Jurkat, Clone E6-1 (cell line): ENCODE data around the gene KDM4C.

Experiments
- DNase-seq: peaks from one replicate; pipeline ENCODE4 v3.0.0-alpha.2; 2011; ENCODE audit warnings: low read depth, low spot score
- H3K4me3 ChIP-seq: 2 replicates; pipeline ENCODE4 v1.5.1; 2011; ENCODE audit warnings: mild to moderate bottlenecking, low read length, control low read depth, moderate library complexity

The KDM4C gene

DNA sequence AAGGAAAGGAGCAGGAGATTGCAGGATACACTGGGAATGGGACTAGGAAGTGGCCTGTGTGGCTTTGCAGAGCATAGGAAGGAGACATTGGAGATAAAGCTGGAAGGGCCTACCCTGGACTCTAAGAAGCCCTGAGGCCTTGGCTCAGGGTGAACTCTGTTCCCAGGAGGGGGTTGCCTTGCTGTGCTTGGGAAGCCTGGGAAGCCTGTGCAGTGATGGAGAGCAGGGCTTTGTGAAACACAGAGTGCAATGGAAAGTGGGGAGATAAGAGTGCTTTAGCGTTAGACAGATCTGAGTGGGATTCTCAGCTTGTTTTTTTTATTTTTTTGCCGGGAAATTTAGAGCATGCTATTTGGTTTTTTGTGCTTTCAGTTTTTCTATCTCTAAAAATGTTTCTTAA, 437.8 kb downstream of the KDM4C start:
- no peak overlapping the region for H3K4me3 ChIP-seq
- DNase-seq, result no peak

DNA sequence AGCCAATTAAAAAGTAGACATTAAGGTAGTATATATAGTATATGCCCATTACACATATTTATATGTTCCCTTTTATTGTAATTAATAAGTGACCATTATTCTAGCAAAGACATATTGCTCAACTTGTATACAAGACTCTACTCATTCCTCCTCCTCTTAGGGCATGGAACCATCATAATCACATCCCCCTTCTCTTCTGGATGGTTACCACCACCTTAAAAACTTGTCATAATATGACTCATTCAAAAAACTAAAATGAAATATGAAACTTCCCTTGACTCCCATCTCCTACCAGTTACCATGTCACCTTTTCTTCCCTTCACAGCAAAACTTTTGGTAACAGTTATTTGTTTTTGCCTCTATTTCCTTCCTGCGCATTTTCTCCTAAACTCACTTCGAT, 438.7 kb downstream of the KDM4C start:
- no peak overlapping the region for H3K4me3 ChIP-seq
- DNase-seq, result no peak

DNA sequence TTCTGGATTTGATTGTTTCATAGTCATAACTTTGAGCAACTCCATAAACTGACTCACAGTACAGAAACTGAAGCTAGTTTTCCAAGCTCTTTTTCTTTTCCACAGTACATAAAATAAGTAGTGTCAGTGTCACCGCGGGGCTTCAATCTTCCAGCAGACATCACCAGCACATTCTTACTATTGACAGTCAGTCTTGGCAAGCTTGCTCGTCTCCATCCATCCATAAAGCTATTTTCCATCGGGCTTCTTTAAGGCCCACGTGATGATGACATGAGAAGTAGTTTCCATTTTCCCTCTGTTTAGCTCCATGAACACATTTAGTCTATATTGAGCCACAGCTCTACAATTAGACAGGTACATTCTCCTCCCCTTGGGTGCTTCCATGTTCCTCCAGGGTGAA, 443.4 kb downstream of the KDM4C start:
- DNase-seq, result no peak
- H3K4me3 ChIP-seq, result no peak overlapping the region

DNA sequence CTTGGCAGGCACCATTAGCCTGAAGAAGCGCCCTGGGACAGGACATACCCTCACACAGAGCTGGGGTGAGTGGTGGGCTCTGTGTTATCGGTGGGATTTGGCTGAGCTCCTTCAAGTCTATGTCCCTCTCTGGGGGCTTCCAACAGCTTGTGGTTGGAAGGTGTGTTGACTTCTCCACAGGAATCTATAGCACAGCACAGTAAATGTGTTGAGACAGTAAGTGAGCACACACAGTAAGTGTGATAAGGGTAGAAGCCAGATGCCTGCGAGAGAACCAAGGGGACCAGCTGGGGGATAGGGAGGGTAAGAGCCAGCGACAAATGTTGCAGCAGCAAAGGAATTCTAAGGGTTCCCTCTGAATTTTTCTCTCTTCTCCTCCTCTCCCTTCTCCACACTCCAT, 448.0 kb downstream of the KDM4C start:
- DNase-seq, result no peak
- no peak overlapping the region for H3K4me3 ChIP-seq

DNA sequence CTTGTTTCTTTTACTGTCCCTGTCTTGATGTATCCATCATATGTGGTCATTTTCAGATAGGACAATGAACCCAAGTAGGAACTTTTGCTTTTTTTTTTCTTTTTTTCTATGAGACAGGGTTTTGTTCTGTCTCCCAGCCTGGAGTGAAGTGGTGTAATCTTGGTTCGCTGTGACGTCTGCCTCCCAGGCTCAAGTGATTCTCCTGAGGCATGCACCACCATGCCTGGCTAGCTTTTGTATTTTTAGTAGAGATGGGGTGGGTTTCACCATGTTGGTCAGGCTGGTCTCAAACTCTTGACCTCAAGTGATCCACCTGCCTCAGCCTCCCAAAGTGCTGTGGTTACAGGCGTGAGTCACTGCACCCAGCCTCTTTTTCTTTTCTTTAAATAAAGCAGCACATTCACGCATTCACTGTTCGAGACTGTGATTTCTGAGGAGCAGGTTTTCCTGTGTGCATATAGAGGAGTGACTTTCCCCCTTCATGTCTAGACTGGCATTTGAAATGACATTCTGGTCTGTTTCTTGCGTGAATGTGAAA, 448.5 kb downstream of the KDM4C start:
- no peak overlapping the region for H3K4me3 ChIP-seq
- DNase-seq, result no peak

DNA sequence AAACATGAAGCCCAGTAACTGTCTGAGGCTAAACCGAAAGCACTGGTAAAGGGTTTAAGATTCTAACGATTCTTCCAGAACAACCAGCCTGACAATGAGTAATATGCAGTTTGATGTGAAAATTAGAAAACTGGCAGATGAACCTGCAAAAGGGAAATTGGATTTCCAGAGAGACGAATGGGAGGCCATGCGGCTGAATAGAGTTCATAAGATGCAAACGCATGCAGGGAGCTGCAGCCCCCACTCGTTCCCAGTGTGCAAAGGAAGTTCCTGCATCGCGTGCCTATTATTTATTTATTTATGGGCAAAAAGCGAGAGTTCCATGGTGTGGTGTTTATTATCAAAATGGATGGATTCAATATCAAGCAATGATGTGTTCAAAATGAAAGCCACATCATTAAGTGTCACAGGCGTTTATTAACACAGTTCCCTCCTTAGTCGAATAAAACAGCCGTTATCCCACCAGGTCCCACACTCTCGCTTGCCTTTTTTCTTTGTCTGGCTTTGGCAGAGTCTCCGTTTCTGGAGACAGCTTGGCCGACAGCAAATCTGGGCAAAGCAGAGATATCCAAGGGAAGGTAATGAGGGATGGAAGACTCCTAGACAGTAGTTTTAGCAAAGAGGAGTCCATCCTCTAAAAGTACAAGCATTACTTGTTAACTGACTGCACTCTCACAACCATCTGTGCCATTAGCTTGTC, 451.4 kb downstream of the KDM4C start:
- H3K4me3 ChIP-seq, result no peak overlapping the region
- DNase-seq, result no peak

DNA sequence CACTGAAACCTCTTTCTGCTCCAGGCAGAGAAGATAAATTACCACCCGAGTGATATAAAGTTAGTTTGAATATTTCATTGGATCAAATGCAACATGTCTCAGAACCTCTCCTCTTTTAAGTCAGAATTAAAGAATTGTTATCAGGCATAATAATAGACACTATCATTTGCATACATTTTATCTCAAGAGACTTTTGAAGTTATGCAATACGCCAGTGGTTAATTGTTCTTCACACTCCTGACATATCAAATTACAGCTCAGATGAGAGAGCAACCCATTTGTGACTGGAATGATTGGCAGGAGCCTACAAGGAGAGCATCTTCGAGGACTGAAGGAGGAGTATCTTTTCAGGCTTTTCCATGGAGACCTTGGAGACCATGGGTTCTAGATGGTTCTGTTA, 452.2 kb downstream of the KDM4C start:
- H3K4me3 ChIP-seq, result no peak overlapping the region
- DNase-seq, result no peak

DNA sequence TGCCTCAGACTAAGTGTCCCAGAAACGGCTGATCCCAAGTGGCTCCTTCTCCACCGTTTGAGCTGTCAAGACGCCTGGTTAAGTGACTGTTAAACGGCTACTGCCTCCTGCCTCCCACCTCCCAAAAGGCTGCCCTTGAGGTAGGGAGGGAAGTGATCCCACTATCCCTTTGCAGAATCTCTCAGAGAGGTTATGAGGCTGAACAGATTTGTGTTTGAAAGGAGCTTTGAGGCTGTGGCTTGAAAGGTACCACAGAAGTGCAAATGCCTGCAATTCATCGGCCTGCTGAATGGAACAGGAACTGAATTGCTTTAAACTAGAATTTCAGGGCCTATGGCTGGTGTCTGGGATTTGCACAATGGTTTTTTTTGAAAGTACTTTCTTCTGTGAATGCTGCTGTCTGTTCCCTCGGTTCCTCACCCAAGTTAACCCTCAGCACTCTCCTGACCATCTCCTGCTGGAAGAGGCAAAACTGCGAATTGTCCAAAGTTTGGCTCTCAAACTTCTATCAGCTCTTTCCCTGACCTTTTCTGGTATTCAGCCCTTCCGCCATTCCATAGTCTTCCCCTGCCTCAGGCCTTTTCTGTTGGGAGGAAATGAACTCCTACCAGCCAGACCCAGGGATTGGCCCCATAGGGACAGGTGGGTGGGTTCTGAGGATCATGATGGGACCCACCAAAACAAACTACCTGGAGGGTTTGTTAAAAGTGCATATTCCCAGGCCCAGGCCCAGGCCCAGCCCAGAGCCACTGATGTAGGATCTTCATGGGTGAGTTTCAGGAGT, 453.3 kb downstream of the KDM4C start:
- H3K4me3 ChIP-seq, result no peak overlapping the region
- no peak for DNase-seq

DNA sequence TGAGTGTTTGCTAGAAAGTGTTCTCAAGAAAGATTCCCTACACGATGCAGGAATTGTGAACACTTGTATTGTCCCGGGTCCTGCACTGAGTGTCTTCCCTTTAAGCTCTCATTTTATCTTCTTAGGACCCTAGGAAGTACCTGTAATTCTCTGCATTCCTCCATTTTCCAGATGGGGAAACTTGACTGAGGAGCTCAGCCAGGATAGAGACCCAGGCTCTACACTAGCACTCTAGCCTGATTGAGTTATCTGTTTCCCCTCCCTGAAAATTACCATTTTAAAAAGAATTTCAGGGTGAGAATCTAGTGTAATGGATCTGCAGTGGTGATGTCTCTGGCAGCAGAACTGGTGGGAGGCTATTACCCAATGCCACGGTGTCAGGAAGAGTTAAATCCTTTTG, 453.9 kb downstream of the KDM4C start:
- DNase-seq, result no peak
- H3K4me3 ChIP-seq, result no peak overlapping the region

DNA sequence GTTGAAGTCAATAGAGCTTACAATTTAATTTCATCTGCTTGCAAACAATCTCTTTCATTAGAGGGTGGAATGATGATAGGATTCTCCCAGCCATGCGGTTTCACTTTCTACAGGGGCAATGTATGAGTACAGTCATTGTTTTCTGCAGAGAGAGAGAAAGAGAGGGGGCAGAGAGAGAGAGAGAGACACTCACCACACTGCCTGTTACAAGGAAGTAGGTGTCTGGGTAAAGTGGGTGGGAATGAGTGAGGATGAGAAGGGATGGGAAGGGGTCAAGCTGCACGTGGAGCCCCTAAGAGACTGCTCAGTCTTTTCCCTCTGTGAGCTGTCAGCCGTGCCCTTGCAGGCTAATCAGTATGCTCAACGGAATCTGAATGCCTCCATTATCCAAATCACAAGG, 454.3 kb downstream of the KDM4C start:
- no peak overlapping the region for H3K4me3 ChIP-seq
- no peak for DNase-seq

DNA sequence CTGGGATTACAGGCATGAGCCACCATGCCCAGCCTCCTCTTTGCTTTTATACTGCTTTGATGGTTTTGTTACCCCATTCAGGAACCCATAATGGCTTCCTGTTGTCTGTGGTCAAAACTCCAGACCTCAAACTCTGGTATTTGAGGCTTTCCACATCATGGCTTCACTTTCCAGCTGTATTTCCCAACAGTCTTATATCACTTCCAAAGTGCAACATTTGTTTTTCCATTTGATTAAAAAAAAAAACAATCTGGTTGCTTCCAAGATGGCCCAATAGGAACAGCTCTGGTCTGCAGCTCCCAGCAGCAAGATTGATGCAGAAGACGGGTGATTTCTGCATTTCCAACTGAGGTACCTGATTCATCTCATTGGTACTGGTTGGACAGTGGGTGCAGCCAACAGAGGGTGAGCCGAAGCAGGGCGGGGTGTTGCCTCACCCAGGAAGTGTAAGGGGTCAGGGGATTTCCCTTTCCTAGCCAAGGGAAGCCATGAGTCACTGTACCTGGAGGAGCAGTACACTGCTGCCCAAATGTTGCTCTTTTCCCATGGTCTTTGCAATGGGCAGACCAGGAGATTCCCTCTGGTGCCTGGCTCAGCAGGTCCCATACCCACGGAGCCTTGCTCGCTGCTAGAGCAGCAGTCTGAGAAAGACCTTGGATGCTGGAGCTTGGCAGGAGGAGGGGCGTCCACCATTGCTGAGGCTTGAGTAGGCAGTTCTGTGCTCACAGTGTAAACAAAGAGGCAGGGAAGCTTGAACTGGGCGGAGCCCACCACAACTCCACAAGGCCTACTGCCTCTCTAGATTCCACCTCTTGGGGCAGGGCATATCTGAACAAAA, 458.4 kb downstream of the KDM4C start:
- DNase-seq, result no peak

DNA sequence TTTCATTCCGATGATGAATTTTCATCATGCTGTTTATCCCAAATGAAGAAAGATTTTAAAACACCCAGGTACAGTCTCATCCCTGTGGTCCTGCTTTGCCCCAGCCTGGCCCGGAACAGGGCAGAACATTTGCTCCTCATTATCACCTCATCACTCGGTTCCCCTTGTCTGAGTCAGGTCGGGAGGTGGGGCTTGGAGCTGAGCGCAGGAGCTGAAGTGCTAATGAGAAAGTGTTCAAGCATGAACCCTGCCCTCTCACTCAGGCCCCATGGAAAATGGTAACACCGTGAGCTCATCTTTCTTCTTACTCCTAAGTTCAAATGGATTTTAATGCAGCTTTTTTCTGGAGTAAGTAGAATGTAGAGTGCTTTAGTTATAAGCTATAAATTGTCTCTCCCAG, 466.2 kb downstream of the KDM4C start:
- no peak for DNase-seq
- no peak overlapping the region for H3K4me3 ChIP-seq

More for the DNA sequence above, 458.4 kb downstream of the KDM4C start:
- no peak overlapping the region for H3K4me3 ChIP-seq
